Peyer's patch (tissue), 4 donors: ENCODE measurements around the gene BMP2K. TPM values are rescaled to one million over a fixed set of nuclear protein-coding genes. Genes with fewer than 3 reads are reported as not detected.
A peak's percentile ranks its signal among the peaks of the same experiment; 100 is the strongest.

Source experiments
- DNase-seq, 3 donors: peaks; one replicate each; pipeline ENCODE4 v3.0.0-alpha.2; 2017 to 2019
- H3K27ac ChIP-seq, 4 donors: fragments of 200-600 bp; sonication (generic); one replicate each; pipeline ENCODE4 v1.5.1; 2016 to 2019
- H3K27me3 ChIP-seq, 2 donors: fragments of 200-600 bp; sonication (generic); one replicate each; pipeline ENCODE4 v1.5.1; 2019
- H3K36me3 ChIP-seq, 3 donors: fragments of 200-600 bp; sonication (generic); one replicate each; pipeline ENCODE4 v1.5.1; 2016 to 2019
- H3K4me1 ChIP-seq, 4 donors: fragments of 200-600 bp; sonication (generic); one replicate each; pipeline ENCODE4 v1.5.1; 2016 to 2019
- H3K4me3 ChIP-seq, 4 donors: fragments of 200-600 bp; sonication (generic); 1 replicate in 3 of 4; 2 replicates in 1 of 4; pipeline ENCODE4 v1.5.1; 2016 to 2019; ENCODE audit warnings: mild to moderate bottlenecking in 1 of 4
- H3K9me3 ChIP-seq, 4 donors: fragments of 200-600 bp; sonication (generic); one replicate each; pipeline ENCODE4 v1.5.1; 2016 to 2019; ENCODE audit warnings: mild to moderate bottlenecking in 1 of 4
- POLR2A ChIP-seq, 2 donors: fragments of 450-650 bp; IDR thresholded peaks; one replicate each; pipeline ENCODE4 v1.5.1; 2017; ENCODE audit warnings: antibody characterized with exemption in 2 of 2, mild to moderate bottlenecking in 2 of 2, moderate library complexity in 2 of 2
- total RNA-seq, 4 donors: library from RNA; depleted of rRNA; stranded (reverse); fragments of >200 nt; gene quantifications; one replicate each; pipeline ENCODE4 v1.1.0, GENCODE V29; 2016
- TF ChIP-seq, protein P1 (sequence below), 6 experiments: fragments of 450-650 bp in 4 of 6; fragments of 200-600 bp in 2 of 6; sonication (generic) in 1 of 6; IDR thresholded peaks; one replicate each; pipeline ENCODE4 v1.5.1; 2017 to 2019; ENCODE audit warnings: antibody characterized with exemption in 6 of 6, mild to moderate bottlenecking in 3 of 6, moderate library complexity in 1 of 6

BMP2K gene
- total RNA-seq, 4 donors from 2014 or later, result 69.5 to 92.4 (median 78.6) TPM

DNA sequence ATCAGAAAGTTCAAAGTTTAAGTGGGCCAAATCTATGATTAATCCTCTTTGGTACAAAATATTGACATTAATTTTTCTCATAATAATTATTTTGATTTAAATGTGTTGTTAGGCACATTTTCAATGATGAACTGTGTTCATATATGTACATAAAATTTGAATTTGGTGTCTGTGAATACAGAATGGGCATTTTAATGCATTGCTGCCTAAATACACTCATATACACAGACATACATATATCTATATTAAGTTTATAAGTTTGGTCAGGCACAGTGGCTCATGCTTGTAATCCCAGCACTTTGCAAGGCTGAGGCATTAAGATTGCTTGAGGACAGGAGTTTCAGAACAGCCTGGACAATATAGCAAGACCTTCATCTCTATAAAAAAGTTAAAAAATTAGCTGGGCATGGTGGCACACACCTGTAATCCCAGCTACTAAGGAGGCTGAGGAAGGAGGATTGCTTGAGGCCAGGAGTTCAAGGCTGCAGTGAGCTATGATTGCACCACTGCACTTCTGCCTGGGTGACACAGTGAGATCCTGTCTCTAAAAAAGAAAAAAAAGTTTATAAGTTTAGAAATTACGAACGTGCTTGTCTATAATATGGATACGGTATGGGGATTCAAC is 12.3 kb upstream of the BMP2K start:
- TF ChIP-seq POLR2A (IDR thresholded peaks at IDR 0.05), result no peak
- TF ChIP-seq, protein P1, sequence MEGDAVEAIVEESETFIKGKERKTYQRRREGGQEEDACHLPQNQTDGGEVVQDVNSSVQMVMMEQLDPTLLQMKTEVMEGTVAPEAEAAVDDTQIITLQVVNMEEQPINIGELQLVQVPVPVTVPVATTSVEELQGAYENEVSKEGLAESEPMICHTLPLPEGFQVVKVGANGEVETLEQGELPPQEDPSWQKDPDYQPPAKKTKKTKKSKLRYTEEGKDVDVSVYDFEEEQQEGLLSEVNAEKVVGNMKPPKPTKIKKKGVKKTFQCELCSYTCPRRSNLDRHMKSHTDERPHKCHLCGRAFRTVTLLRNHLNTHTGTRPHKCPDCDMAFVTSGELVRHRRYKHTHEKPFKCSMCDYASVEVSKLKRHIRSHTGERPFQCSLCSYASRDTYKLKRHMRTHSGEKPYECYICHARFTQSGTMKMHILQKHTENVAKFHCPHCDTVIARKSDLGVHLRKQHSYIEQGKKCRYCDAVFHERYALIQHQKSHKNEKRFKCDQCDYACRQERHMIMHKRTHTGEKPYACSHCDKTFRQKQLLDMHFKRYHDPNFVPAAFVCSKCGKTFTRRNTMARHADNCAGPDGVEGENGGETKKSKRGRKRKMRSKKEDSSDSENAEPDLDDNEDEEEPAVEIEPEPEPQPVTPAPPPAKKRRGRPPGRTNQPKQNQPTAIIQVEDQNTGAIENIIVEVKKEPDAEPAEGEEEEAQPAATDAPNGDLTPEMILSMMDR (IDR thresholded peaks at IDR 0.05), result no peak
- H3K4me3 ChIP-seq, result no peak overlapping the region
- H3K27me3 ChIP-seq, result no peaks in the 10 kb centered on the region
- H3K36me3 ChIP-seq, result no peaks in the 10 kb centered on the region
- H3K27ac ChIP-seq, result no peak overlapping the region
- no peak for DNase-seq
- H3K9me3 ChIP-seq, result no peaks in the 10 kb centered on the region
- H3K4me1 ChIP-seq, result peaks cover 0 to 6% (median 0%) of the 10 kb centered on the region in 4 donors

DNA sequence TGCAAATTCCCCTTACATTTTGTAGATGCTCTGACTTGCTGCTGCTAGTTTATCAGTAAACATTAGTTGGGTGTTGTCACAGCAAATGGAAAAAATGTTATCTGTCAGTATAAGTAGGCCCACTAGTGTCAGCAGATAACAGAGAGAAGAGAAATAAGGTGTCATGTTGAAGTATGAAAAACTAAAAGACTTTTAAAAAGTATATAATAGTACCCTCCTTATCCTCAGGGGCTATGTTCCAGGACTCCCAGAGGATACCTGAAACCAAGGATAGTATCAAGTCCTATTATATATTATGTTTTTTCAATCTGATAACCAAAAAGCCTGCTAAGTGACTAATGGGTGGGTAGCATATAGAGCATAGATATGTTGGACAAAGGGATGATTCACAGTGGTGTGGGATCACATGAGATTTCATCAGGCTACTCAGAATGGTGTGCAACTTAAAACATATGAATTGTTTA is 11.6 kb upstream of the BMP2K start:
- no peak for DNase-seq

DNA sequence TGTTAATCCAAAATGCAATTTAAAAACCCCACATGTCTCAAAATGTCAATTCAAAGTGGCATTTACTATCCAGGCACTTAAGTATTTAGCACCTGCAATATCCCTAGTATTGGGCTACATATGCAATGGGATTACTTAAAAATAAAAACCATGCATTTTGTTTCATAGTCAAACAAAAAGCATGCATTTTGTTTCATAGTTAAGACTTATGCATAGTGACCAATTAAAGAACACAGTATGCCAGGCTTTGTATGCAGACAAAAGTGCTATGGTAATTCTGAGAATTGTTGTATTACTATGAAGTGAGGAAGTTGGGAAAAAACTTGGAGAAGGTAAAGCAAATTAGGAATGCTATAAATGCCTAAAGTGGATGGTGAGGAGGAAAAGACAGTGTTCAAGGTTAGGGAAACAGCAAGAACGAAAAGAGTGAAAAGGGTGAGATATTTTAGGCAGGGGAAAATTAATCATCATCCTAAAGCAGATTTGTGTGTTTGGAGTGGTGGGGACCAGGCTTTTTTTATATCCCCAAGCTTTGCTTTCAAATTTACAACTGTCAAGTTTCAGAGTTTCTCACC is 10.6 kb upstream of the BMP2K start:
- no peak for TF ChIP-seq POLR2A (IDR thresholded peaks at IDR 0.05)
- TF ChIP-seq, protein P1 (IDR thresholded peaks at IDR 0.05), result no peak
- peaks cover 0 to 6% (median 0%) of the 10 kb centered on the region in 4 donors for H3K4me1 ChIP-seq
- H3K4me3 ChIP-seq, result no peak overlapping the region
- DNase-seq, result no peak
- H3K27ac ChIP-seq, result no peak overlapping the region
- no peaks in the 10 kb centered on the region for H3K27me3 ChIP-seq
- H3K9me3 ChIP-seq, result no peaks in the 10 kb centered on the region
- H3K36me3 ChIP-seq, result no peaks in the 10 kb centered on the region

More for the DNA sequence above, 11.6 kb upstream of the BMP2K start:
- Histone ChIP-seq H3K4me3 (no peak overlapping the region), H3K27me3 (no peaks in the 10 kb centered on the region), H3K36me3 (no peaks in the 10 kb centered on the region), H3K27ac (no peak overlapping the region), H3K4me1 (peaks cover 0 to 6% (median 0%) of the 10 kb centered on the region in 4 donors), H3K9me3 (no peaks in the 10 kb centered on the region)
- TF ChIP-seq POLR2A (IDR thresholded peaks at IDR 0.05), result no peak
- TF ChIP-seq, protein P1 (IDR thresholded peaks at IDR 0.05), result no peak

DNA sequence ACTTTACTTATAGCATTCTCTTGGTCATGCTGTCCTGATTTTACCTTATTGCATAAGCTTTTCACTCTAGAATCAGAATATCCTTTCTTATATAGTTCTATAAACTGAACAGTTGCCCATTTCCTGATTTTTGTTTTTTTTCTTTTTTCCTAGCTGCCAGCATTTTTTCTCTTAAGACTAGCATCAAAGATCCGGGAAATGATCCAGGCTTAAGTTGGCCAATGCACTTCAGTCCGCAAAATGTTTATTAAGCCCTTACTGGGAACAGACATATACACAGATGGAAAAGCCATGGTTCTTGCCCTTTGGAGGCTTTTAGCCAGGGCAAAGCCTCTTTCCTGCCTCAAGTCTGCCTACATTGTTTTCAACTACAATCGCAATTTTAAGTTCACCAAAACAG is 10.1 kb upstream of the BMP2K start:
- H3K4me3 ChIP-seq, result no peak overlapping the region
- H3K4me1 ChIP-seq, result peaks cover 0 to 6% (median 0%) of the 10 kb centered on the region in 4 donors
- no peaks in the 10 kb centered on the region for H3K36me3 ChIP-seq
- no peaks in the 10 kb centered on the region for H3K27me3 ChIP-seq
- no peak for DNase-seq
- no peak for TF ChIP-seq POLR2A (IDR thresholded peaks at IDR 0.05)
- TF ChIP-seq, protein P1 (IDR thresholded peaks at IDR 0.05), result no peak
- peak overlapping the region in 1 of 4 donors; percentile 21 for H3K27ac ChIP-seq
- H3K9me3 ChIP-seq, result no peaks in the 10 kb centered on the region

DNA sequence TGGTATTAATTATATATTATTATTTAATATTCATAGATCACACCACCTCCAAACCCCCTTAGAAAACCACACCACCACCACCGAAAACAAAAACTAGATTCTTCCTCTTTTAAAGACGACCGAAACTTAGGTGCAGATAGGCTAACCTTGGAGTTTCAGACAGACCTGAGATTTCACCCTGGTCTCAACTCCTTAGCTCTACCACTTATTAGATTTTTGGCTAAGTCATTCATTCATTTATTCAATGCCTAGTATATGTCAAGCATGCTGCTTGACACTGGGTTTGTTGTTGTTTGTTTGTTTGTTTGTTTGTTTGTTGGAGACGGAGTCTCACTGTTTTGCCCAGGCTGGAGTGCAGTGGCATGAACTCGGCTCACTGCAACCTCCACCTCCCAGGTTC is 9.5 kb upstream of the BMP2K start:
- Histone ChIP-seq H3K36me3 (no peaks in the 10 kb centered on the region), H3K9me3 (no peaks in the 10 kb centered on the region), H3K27me3 (no peaks in the 10 kb centered on the region), H3K4me1 (peaks cover 0 to 6% (median 0%) of the 10 kb centered on the region in 4 donors), H3K27ac (peak overlapping the region in 1 of 4 donors; percentile 21), H3K4me3 (no peak overlapping the region)
- DNase-seq, result no peak
- TF ChIP-seq, protein P1 (IDR thresholded peaks at IDR 0.05), result no peak
